AG09319 (cell line): ENCODE results near the gene ARID1A.
A peak's percentile ranks its signal among the peaks of the same experiment; 100 is the strongest.

ENCODE experiments used
- DNase-seq: peaks from one replicate; pipeline ENCODE4 v3.0.0-alpha.2; 2010; ENCODE audit warnings: low read depth; ENCODE audit errors: extremely low read depth
- CTCF ChIP-seq: IDR thresholded peaks from 2 replicates; pipeline ENCODE4 v1.5.1; 2011; ENCODE audit warnings: low read depth, mild to moderate bottlenecking, inconsistent platforms, low read length, moderate library complexity

Gene ARID1A

GRCh38 chr1:26786437-26787380 lies 90.9 kb downstream of the ARID1A start:
- peak; percentile 68 for DNase-seq
- TF ChIP-seq CTCF, result no peak

- TF ChIP-seq CTCF, result no peak
- no peak for DNase-seq
These were observed 91.5 kb downstream of the ARID1A start for GRCh38 chr1:26787381-26787705.

- peak; percentile 61 for DNase-seq
- no peak for TF ChIP-seq CTCF
These were observed 92.1 kb downstream of the ARID1A start, which contains the start of gene PIGV for GRCh38 chr1:26787706-26788514. Gene PIGV, plus strand, starts transcription at chr1:26787950. Its CDS starts 2,866 bp downstream, at chr1:26790816.

GRCh38 chr1:26788515-26788785 lies 92.6 kb downstream of the ARID1A start:
- TF ChIP-seq CTCF, result no peak
- no peak for DNase-seq

- DNase-seq, result peak; percentile 75
- peak; percentile 95 for TF ChIP-seq CTCF
These were observed 93.2 kb downstream of the ARID1A start for GRCh38 chr1:26788836-26789611.

- no peak for TF ChIP-seq CTCF
- no peak for DNase-seq
These were observed 93.7 kb downstream of the ARID1A start for GRCh38 chr1:26789612-26789865.
